ENCODE results near the gene MRM2.

The MRM2 gene

GRCh38 chr7:2211259-2211880, 30.6 kb downstream of the MRM2 start:
- no peaks in the 10 kb centered on the region for H3K9me2 ChIP-seq (replicated peaks; ENCODE audit: insufficient read depth, low read length)
- no peaks in the 10 kb centered on the region for H4K20me1 ChIP-seq (ENCODE audit: insufficient read depth, low read length)
- H2AFZ ChIP-seq (ENCODE audit: low read length), result no peak overlapping the region
- H3K4me2 ChIP-seq (ENCODE audit: low read depth, low read length), result no peak overlapping the region
- no peaks in the 10 kb centered on the region for H3K36me3 ChIP-seq (replicated peaks; ENCODE audit: insufficient read depth, low read length)
- no peaks in the 10 kb centered on the region for H3F3A ChIP-seq (ENCODE audit: insufficient read depth, low read length)
- no peak for DNase-seq
- TF ChIP-seq EZH2phosphoT487 (IDR thresholded peaks at IDR 0.05; ENCODE audit: low read length) (no peak), CTCF (IDR thresholded peaks at IDR 0.05; ENCODE audit: low read length) (no peak), EZH2 (optimal IDR thresholded peaks at IDR 0.05; ENCODE audit: low read depth, low read length) (no peak)
- no peaks in the 10 kb centered on the region for H3K27me3 ChIP-seq (replicated peaks; ENCODE audit: insufficient read depth, low read length)
- H3K4me3 ChIP-seq (ENCODE audit: low read length), result no peak overlapping the region
- no peak overlapping the region for H3K9ac ChIP-seq (ENCODE audit: low read length)
- no peaks in the 10 kb centered on the region for H3K9me3 ChIP-seq (replicated peaks; ENCODE audit: insufficient read depth, low read length)
- no peaks in the 10 kb centered on the region for H3K79me2 ChIP-seq (ENCODE audit: low read length)
- H3K4me1 ChIP-seq (ENCODE audit: low read length), result no peaks in the 10 kb centered on the region
- H3K27ac ChIP-seq (ENCODE audit: low read length), result no peak overlapping the region

- Histone ChIP-seq H3K27me3 (replicated peaks; ENCODE audit: insufficient read depth, low read length) (no peaks in the 10 kb centered on the region), H3K9ac (ENCODE audit: low read length) (no peak overlapping the region), H3K27ac (ENCODE audit: low read length) (no peak overlapping the region), H3F3A (ENCODE audit: insufficient read depth, low read length) (no peaks in the 10 kb centered on the region), H3K4me1 (ENCODE audit: low read length) (no peaks in the 10 kb centered on the region), H3K9me3 (replicated peaks; ENCODE audit: insufficient read depth, low read length) (no peaks in the 10 kb centered on the region), H2AFZ (ENCODE audit: low read length) (no peak overlapping the region), H3K36me3 (replicated peaks; ENCODE audit: insufficient read depth, low read length) (no peaks in the 10 kb centered on the region), H3K4me2 (ENCODE audit: low read depth, low read length) (no peak overlapping the region), H3K79me2 (ENCODE audit: low read length) (no peaks in the 10 kb centered on the region), H3K9me2 (replicated peaks; ENCODE audit: insufficient read depth, low read length) (no peaks in the 10 kb centered on the region), H3K4me3 (ENCODE audit: low read length) (no peak overlapping the region), H4K20me1 (ENCODE audit: insufficient read depth, low read length) (no peaks in the 10 kb centered on the region)
- no peak for DNase-seq
- TF ChIP-seq EZH2 (optimal IDR thresholded peaks at IDR 0.05; ENCODE audit: low read depth, low read length) (no peak), CTCF (IDR thresholded peaks at IDR 0.05; ENCODE audit: low read length) (no peak), EZH2phosphoT487 (IDR thresholded peaks at IDR 0.05; ENCODE audit: low read length) (no peak)
These were observed 31.3 kb downstream of the MRM2 start for GRCh38 chr7:2210551-2211258.

- Histone ChIP-seq H3K27me3 (replicated peaks; ENCODE audit: insufficient read depth, low read length) (no peaks in the 10 kb centered on the region), H3K9me2 (replicated peaks; ENCODE audit: insufficient read depth, low read length) (no peaks in the 10 kb centered on the region), H3K27ac (ENCODE audit: low read length) (no peak overlapping the region), H3K9me3 (replicated peaks; ENCODE audit: insufficient read depth, low read length) (no peaks in the 10 kb centered on the region), H2AFZ (ENCODE audit: low read length) (no peak overlapping the region), H3K4me2 (ENCODE audit: low read depth, low read length) (no peak overlapping the region), H3K9ac (ENCODE audit: low read length) (no peak overlapping the region), H3K4me3 (ENCODE audit: low read length) (no peak overlapping the region), H3K79me2 (ENCODE audit: low read length) (no peaks in the 10 kb centered on the region), H3K4me1 (ENCODE audit: low read length) (no peaks in the 10 kb centered on the region), H4K20me1 (ENCODE audit: insufficient read depth, low read length) (no peaks in the 10 kb centered on the region), H3K36me3 (replicated peaks; ENCODE audit: insufficient read depth, low read length) (no peaks in the 10 kb centered on the region), H3F3A (ENCODE audit: insufficient read depth, low read length) (no peaks in the 10 kb centered on the region)
- no peak for DNase-seq
- TF ChIP-seq EZH2 (optimal IDR thresholded peaks at IDR 0.05; ENCODE audit: low read depth, low read length) (no peak), CTCF (IDR thresholded peaks at IDR 0.05; ENCODE audit: low read length) (no peak), EZH2phosphoT487 (IDR thresholded peaks at IDR 0.05; ENCODE audit: low read length) (no peak)
These were observed 32.1 kb downstream of the MRM2 start for GRCh38 chr7:2209961-2210323.
